ENCODE results near the gene SCN3A.

SCN3A gene

GRCh38 chr2:165058476-165059265 lies 145.2 kb downstream of the SCN3A start:
- in situ Hi-C loops (cut with HindIII; ENCODE audit: low sequenced_read_pairs) = no loop called here

GRCh38 chr2:165057931-165058330 lies 145.9 kb downstream of the SCN3A start:
- in situ Hi-C loops (cut with HindIII; ENCODE audit: low sequenced_read_pairs) = no loop called here

- in situ Hi-C loops (cut with HindIII; ENCODE audit: low sequenced_read_pairs) = no loop called here
These were observed 146.5 kb downstream of the SCN3A start for GRCh38 chr2:165057308-165057707.

GRCh38 chr2:165056564-165056963 lies 147.3 kb downstream of the SCN3A start:
- in situ Hi-C loops (cut with HindIII; ENCODE audit: low sequenced_read_pairs) = no loop called here

- in situ Hi-C loops (cut with HindIII; ENCODE audit: low sequenced_read_pairs) = no loop called here
These were observed 148.6 kb downstream of the SCN3A start for GRCh38 chr2:165055082-165055851.

- in situ Hi-C loops (cut with HindIII; ENCODE audit: low sequenced_read_pairs) = no loop called here
These were observed 149.2 kb downstream of the SCN3A start for GRCh38 chr2:165054652-165055051.

GRCh38 chr2:165044505-165045303 lies 159.1 kb downstream of the SCN3A start:
- in situ Hi-C loops (cut with HindIII; ENCODE audit: low sequenced_read_pairs) = no loop called here
